ENCODE results near the gene GPR160.
A peak's percentile ranks its signal among the peaks of the same experiment; 100 is the strongest.

GPR160 gene

DNA sequence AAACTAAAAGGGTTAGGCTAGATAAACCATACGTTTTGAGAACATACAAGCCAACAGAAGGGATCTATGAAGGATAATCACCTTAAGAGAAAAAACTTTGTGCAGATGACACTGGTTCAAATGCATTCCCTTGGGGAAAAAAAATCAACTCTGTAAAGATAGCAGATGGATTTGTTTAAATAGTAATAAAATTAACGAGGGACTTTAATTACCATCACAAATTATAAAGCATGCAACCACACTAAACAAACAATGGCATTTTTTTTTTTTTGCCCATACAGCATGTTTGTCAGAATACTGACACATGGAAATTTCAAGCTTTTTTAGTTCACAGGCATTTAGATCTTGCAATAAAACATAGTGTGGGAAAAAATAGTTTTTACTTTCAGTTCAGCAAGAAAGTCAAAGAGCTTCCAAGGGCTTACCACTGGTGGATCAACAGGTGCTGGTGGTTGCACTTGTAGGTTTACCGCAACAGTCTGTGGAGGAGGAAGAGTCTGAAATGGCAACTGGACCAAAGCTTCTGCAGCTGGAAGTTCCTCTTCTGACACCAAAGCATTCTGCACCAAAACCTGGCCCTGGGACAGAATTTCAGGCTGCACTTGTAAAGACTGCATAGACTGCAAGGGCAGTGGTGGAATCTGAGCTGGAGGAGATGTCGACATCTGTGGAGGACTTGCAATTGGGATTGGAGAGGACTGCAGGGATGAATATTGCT is 90.6 kb downstream of the GPR160 start:
- DNase-seq, result no peak

DNA sequence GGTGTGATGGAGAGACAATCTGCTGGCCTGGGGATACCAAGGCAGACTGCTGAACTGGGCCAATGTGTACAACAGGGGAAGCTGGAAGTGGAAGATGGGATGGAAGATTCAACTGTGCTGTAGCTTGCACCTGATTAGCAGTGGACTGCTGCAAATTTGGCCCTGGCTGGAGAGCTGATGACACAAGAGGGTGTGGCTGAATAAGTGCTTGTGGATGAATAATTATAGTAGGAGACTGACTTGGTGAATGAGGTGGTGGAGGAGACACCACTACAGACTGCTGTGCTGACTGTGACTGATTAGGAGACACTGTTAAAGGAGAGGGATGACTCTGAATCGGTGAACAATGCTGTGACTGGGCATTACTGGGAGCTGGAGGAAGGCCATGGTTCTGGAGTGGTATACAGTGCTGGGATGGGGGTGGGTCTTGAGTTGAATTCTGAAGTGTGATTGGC is 91.2 kb downstream of the GPR160 start:
- peak; percentile 38 for DNase-seq

DNA sequence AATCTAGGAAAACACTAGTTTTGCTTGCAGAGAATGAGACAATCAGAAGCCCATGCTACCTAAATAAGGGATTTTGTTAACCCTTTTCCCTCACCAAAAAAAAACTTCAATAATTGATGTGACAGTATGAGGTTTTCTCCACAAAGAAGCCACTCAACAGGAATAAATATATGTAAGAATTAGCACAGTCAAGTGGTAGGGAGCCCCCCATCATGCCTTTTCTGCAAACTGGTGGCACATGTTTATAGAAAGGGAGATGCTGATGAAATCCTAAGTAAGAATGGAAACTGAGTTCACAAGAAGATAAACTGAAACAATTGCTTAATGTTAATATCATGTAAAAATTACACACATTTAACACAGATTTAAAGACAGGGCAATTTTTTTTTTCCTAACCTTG is 92.7 kb downstream of the GPR160 start:
- no peak for DNase-seq

DNA sequence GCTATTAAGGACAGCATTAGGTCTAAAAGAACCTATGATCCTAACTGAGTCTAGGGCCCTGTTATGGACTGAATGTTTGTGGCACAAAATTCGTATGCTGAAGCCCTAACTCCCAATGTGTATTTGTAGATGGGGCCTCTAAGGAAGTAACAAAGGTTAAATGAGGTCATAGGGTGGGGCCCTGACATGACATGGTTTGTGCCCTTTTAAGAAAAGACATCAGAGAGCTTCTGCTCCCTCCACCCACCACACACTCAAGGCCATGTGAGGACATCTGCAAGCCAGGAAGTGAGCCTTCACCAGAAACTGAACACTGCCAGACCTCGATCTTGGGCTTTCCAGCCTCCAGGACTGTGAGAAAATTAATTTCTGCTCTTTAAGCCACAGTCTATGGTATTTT is 94.5 kb downstream of the GPR160 start:
- no peak for DNase-seq

Data from EL (cell line).